Measurements from ENCODE around the gene SLITRK2.

The SLITRK2 gene

GRCh38 chrX:145861818-145862217, 44.2 kb downstream of the SLITRK2 start:
- DNase-seq, result no peak

DNA sequence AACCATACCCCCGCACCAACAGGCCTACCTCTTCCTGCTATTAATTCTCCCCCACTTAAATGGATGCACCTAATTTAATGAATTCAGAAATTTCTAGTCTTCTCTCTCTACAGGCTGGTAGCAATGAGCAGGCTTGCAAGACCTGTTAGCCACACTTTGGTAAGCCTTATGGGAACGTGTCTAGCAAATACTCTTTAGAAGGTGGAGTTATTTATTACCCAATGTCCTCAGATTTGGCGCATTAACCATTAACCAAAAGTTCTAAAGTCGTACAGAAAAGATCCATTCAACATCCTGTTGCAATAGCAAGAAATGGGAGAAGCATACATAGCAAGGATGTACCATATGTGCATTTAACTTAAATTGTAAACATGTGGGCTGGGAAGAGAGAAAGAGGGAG, 47.5 kb downstream of the SLITRK2 start:
- no peak for DNase-seq

Measured in T1000 (cell line).